ENCODE results near the gene ZNF774.
A peak's percentile ranks its signal among the peaks of the same experiment; 100 is the strongest.
"Not testable (repeated sequence)": the region's sequence is repeated elsewhere in the genome, so short reads cannot be mapped to it uniquely, and the experiment has no call there.

ZNF774 gene

GRCh38 chr15:90352107-90352893 lies at the start of gene ZNF774:
Gene ZNF774, plus strand, starts transcription at chr15:90352284. Its CDS starts 2,377 bp downstream, at chr15:90354661.
- DNase-seq (ENCODE audit: low read depth), result peak; percentile 79

DNA sequence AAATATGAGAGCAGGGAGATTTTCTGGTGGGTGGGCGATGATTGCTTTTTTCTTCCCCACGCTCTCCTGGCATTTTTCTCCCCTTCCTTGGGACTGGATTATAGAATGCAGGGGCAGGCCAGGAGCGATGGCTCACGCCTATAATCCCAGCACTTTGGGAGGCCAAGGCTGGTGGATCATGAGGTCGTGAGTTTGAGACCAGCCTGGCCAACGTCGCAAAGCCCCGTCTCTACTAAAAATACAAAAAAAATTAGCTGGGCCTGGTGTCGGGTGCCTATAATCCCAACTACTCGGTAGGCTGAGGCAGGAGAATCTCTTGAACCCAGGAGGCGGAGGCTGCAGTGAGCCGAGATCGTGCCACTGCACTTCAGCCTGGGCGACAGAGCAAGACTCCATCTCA lies 46.7 kb upstream of the ZNF774 start:
- not testable (repeated sequence) for DNase-seq (ENCODE audit: low read depth)

DNA sequence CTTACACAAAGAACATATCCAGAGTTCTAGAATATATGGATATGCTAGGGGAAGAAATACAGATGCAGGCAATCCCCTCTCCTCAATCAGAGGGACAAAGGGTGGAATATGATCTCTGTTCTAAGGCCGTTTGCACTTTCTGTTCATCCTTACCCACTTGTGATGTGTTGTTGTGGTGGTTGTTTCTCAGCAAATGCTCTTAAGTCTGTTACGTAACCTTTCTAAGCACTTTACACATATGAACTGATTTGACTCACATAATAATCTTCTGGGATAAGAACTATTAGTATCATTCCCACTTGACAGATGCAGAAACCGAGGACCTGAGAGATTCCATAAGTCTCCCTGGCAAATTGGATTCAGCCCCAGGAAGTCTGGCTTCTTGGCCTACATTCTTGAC lies 46.2 kb upstream of the ZNF774 start:
- no peak for DNase-seq (ENCODE audit: low read depth)

GRCh38 chr15:90306560-90306959 lies 45.5 kb upstream of the ZNF774 start:
- DNase-seq (ENCODE audit: low read depth), result peak; percentile 6

GRCh38 chr15:90307661-90308060 lies 44.4 kb upstream of the ZNF774 start:
- no peak for DNase-seq (ENCODE audit: low read depth)

GRCh38 chr15:90309020-90309419 lies 43.1 kb upstream of the ZNF774 start:
- DNase-seq (ENCODE audit: low read depth), result no peak

GRCh38 chr15:90315278-90315982 lies 36.7 kb upstream of the ZNF774 start:
- DNase-seq (ENCODE audit: low read depth), result no peak

- no peak for DNase-seq (ENCODE audit: low read depth)
Observed at GRCh38 chr15:90316139-90316538, 35.9 kb upstream of the ZNF774 start.

DNA sequence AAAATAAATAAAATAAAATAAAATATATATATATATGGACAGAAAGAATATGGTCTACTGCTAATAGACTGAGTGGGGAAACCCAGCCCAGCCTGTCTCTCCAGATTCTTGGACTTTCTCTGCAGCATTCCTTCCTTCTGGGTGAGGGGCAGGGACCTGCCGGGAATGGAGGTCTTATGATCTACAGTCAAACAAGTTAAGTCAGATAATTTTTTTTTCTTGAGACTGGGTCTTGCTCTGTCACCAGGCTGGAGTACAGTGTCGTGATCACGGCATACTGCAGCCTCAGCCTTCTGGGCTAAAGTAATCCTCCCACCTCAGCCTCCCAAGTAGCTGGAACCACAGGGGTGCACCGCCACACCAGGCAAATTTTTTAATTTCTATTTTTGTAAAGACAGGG lies 33.5 kb upstream of the ZNF774 start:
- no peak for DNase-seq (ENCODE audit: low read depth)

DNA sequence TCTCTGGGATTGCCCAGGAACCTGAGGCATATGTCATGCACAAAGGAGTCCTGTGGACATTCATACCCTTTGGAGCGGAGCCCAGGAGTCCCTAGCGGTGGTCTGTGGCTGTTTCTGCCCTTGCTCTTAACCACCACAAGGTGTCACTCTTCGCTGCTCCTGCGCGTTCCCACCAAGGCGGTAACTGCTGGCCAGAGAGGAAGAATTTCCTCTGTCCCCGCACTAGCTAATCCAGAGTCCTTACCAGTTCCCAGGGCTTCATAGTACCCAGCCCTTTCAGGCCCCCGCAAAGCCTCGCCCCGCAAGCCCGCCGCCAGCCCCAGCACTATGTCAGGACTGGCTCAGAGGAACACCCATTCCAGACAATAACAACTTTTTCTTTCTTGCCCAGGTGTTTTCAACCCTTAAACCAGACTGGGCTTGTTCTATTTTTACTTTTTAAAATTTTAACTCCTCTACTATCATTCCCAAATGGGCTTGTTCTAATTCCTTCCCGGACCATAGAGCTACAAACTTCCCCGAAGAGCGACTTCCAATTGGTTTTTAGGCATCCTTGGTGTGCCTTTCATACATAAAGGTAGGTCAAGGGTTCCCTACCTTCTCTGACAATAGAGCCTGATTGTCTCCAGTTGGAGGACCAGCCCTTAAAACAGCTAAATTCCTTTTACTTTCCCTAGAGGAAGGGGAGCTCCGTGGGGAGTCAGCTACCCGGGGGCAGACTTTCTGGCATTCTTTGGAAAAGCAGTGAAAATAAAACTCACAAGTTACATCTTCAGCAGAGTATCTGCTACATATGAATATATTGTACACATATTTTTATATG lies 31.8 kb upstream of the ZNF774 start:
- DNase-seq (ENCODE audit: low read depth), result peak; percentile 40

DNA sequence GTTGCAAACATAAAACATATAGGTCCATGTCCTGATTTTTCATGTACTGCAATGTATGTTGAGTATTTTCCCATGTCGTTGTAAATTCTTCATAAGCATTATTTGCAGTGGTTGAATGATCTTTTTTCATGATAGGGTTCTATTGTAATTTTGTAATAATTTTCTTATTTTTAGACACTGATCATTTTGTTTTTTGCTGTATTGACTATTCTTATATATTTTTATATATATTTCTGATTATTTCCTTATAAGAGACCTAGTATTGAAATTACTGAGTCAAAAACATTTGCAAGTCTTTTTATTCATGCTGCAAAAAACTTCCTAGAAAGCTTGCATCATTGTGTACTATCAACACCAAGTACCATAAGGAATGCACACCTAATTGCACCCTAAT lies 31.2 kb upstream of the ZNF774 start:
- no peak for DNase-seq (ENCODE audit: low read depth)

- DNase-seq (ENCODE audit: low read depth), result no peak
Observed at GRCh38 chr15:90322538-90322937, 29.5 kb upstream of the ZNF774 start.

- no peak for DNase-seq (ENCODE audit: low read depth)
Observed at GRCh38 chr15:90325726-90326125, 26.4 kb upstream of the ZNF774 start.

- DNase-seq (ENCODE audit: low read depth), result no peak
Observed at GRCh38 chr15:90326441-90326840, 25.6 kb upstream of the ZNF774 start.

GRCh38 chr15:90327311-90327710 lies 24.8 kb upstream of the ZNF774 start:
- no peak for DNase-seq (ENCODE audit: low read depth)

DNA sequence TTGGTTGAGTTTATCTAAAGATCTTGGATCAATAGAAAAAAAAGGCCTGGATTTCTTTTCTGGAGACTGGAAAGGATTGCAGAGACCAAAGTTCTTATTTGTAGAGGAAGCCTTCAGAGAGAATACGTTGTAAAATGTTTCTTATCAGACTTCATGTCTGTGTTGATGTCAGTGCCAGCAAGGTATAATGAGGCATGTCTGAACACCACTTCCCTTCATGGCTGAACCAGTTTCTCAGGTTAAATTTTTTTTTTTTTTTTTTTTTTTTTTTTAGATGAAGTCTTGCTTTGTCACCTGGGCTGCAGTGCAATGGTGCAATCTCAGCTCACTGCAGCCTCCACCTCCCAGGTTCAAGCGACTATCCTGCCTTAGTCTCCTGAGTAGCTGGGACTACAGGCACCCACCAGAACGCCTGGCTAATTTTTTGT lies 17.8 kb upstream of the ZNF774 start:
- no peak for DNase-seq (ENCODE audit: low read depth)

GRCh38 chr15:90336705-90337141 lies 15.4 kb upstream of the ZNF774 start:
- no peak for DNase-seq (ENCODE audit: low read depth)

GRCh38 chr15:90337256-90337655 lies 14.8 kb upstream of the ZNF774 start:
- no peak for DNase-seq (ENCODE audit: low read depth)

DNA sequence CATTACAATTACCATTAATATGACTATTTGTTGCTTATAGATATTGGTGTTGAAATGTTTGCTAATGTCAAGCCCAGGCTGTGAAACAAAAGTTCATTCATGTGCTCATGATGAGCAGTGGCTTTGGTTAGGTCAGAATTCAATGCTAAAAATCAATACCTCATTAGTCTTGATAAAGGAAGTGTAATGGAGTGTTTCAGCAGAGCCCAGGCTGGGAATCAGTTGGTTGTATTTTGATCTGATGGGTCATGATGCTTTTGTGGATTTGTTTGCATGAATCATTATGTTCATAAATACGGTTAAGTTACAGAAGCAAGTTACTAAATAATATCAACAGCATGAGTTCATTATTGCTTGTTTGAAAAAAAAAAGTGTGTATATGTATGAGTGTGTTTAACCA lies 13.6 kb upstream of the ZNF774 start:
- no peak for DNase-seq (ENCODE audit: low read depth)

- DNase-seq (ENCODE audit: low read depth), result no peak
Observed at GRCh38 chr15:90340345-90340744, 11.7 kb upstream of the ZNF774 start.

DNA sequence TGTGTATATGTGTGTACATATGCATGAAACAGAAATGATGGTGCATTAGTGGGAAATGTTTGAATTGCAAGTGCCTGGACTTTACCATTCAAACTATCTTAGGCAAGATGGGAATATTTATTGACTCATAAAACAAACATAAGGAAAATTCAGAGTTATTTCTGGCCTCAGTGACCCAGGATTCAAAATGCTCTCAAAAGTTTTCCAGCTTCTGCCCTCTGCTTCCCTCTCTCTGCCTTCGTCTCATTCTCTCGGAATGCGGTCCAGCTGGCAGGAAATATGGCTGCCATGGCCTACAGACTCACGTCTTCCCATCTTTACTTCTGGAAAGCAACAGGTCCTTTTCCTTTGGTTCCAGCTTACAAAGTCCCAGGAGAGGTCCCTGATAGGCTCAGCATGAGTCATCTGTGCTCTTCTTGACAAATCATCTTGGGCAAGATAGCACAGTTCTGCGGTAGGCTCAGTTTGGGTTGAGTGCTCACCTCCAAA lies 8.7 kb upstream of the ZNF774 start:
- no peak for DNase-seq (ENCODE audit: low read depth)

GRCh38 chr15:90344662-90345061 lies 7.4 kb upstream of the ZNF774 start:
- no peak for DNase-seq (ENCODE audit: low read depth)

Measured in activated T-helper 9 cell treated with anti-CD3 and anti-CD28 coated beads, Interleukin-2, amount 50 U/mL, for 16 hours (primary cell).